H9 (cell line): ENCODE data around the gene DOCK10. TPM values are rescaled to one million over a fixed set of nuclear protein-coding genes. Genes with fewer than 3 reads are reported as not detected.

Experiments used
- DNase-seq: peaks from one replicate; pipeline ENCODE4 v3.0.0-alpha.2; 2017
- H2AFZ ChIP-seq: one replicate; pipeline ENCODE4 v1.6.1; 2013; ENCODE audit warnings: mild to moderate bottlenecking, low read length, control low read depth, moderate library complexity
- H2AK5ac ChIP-seq: 2 replicates; pipeline ENCODE4 v1.6.1; 2013; ENCODE audit warnings: low read length, control low read depth, mixed read lengths; ENCODE audit not compliant: insufficient read length
- H2BK120ac ChIP-seq: one replicate; pipeline ENCODE4 v1.6.1; 2013; ENCODE audit warnings: low read depth, mild to moderate bottlenecking, low read length, control low read depth, inconsistent platforms; ENCODE audit not compliant: poor library complexity, severe bottlenecking
- H2BK12ac ChIP-seq: 2 replicates; pipeline ENCODE4 v1.6.1; 2013; ENCODE audit warnings: low read length, control low read depth, mixed read lengths, low read depth; ENCODE audit not compliant: insufficient read length
- H2BK15ac ChIP-seq: 2 replicates; pipeline ENCODE4 v1.6.1; 2013; ENCODE audit warnings: low read depth, low read length, control low read depth
- H2BK20ac ChIP-seq: one replicate; pipeline ENCODE4 v1.6.1; 2013; ENCODE audit warnings: low read depth, mild to moderate bottlenecking, low read length, control low read depth, inconsistent platforms; ENCODE audit not compliant: poor library complexity, severe bottlenecking
- H2BK5ac ChIP-seq: 2 replicates; pipeline ENCODE4 v1.6.1; 2013; ENCODE audit warnings: low read length, control low read depth, mixed read lengths; ENCODE audit not compliant: insufficient read length
- H3K14ac ChIP-seq: 2 replicates; pipeline ENCODE4 v1.6.1; 2013; ENCODE audit warnings: low read length, control low read depth; ENCODE audit not compliant: insufficient read depth
- H3K18ac ChIP-seq: 2 replicates; pipeline ENCODE4 v1.6.1; 2013; ENCODE audit warnings: low read depth, mild to moderate bottlenecking, mixed read lengths, low read length, control low read depth; ENCODE audit not compliant: insufficient read length
- H3K23ac ChIP-seq: 2 replicates; pipeline ENCODE4 v1.6.1; 2013; ENCODE audit warnings: low read length, control low read depth, mixed read lengths, low read depth; ENCODE audit not compliant: insufficient read length
- H3K23me2 ChIP-seq: 2 replicates; pipeline ENCODE4 v1.6.1; 2013; ENCODE audit warnings: low read depth, mild to moderate bottlenecking, mixed read lengths, low read length, control low read depth; ENCODE audit not compliant: insufficient read length, poor library complexity, severe bottlenecking
- H3K27ac ChIP-seq: 2 replicates; pipeline ENCODE4 v1.5.1; 2013; ENCODE audit warnings: low read length, control low read depth, mixed read lengths, low read depth; ENCODE audit not compliant: insufficient read length
- H3K27me3 ChIP-seq: 2 replicates; pipeline ENCODE4 v1.6.1; 2013; ENCODE audit warnings: low read length, control low read depth, inconsistent platforms; ENCODE audit not compliant: insufficient read depth
- H3K4ac ChIP-seq: 2 replicates; pipeline ENCODE4 v1.6.1; 2013; ENCODE audit warnings: low read depth, mild to moderate bottlenecking, control low read depth, inconsistent platforms, low read length, moderate library complexity
- H3K4me1 ChIP-seq: 2 replicates; pipeline ENCODE4 v1.6.1; 2013; ENCODE audit warnings: low read length, control low read depth, inconsistent platforms; ENCODE audit not compliant: insufficient read depth
- H3K4me2 ChIP-seq: 2 replicates; pipeline ENCODE4 v1.6.1; 2013; ENCODE audit warnings: low read length, control low read depth, mixed read lengths; ENCODE audit not compliant: insufficient read length, insufficient read depth
- H3K56ac ChIP-seq: 2 replicates; pipeline ENCODE4 v1.6.1; 2013; ENCODE audit warnings: low read depth, mild to moderate bottlenecking, mixed read lengths, low read length, control low read depth; ENCODE audit not compliant: insufficient read length
- H3K79me1 ChIP-seq: 2 replicates; pipeline ENCODE4 v1.6.1; 2013; ENCODE audit warnings: low read depth, mild to moderate bottlenecking, moderate library complexity, low read length, control low read depth, inconsistent platforms; ENCODE audit not compliant: insufficient read depth, poor library complexity, severe bottlenecking
- H3K79me2 ChIP-seq: 2 replicates; pipeline ENCODE4 v1.6.1; 2013; ENCODE audit warnings: low read length, control low read depth, inconsistent platforms; ENCODE audit not compliant: insufficient read depth
- H3K9ac ChIP-seq: 2 replicates; pipeline ENCODE4 v1.6.1; 2013; ENCODE audit warnings: low read length, control low read depth, mixed read lengths; ENCODE audit not compliant: insufficient read length; ENCODE audit errors: extremely low read depth
- H3K9me3 ChIP-seq: one replicate; pipeline ENCODE4 v1.6.1; 2013; ENCODE audit warnings: low read depth, low read length, inconsistent platforms; ENCODE audit not compliant: control insufficient read depth
- H3T11ph ChIP-seq: one replicate; pipeline ENCODE4 v1.6.1; 2013; ENCODE audit warnings: mild to moderate bottlenecking, low read length, control low read depth, inconsistent platforms
- H4K20me1 ChIP-seq: one replicate; pipeline ENCODE4 v1.6.1; 2013; ENCODE audit not compliant: control insufficient read depth, insufficient read length, insufficient read depth
- H4K5ac ChIP-seq: 2 replicates; pipeline ENCODE4 v1.6.1; 2013; ENCODE audit warnings: low read depth, mild to moderate bottlenecking, mixed read lengths, low read length, control low read depth; ENCODE audit not compliant: insufficient read length
- H4K8ac ChIP-seq: replicated peaks from 2 replicates; pipeline ENCODE4 v1.6.1; 2013; ENCODE audit warnings: low read length, control low read depth, mixed read lengths, low read depth; ENCODE audit not compliant: insufficient read length
- H4K91ac ChIP-seq: 2 replicates; pipeline ENCODE4 v1.6.1; 2013; ENCODE audit warnings: low read depth, mild to moderate bottlenecking, moderate library complexity, mixed read lengths, low read length, control low read depth; ENCODE audit not compliant: insufficient read length
- H3K27ac Mint-ChIP-seq, 3 experiments: 2 replicates in 2 of 3; 3 replicates in 1 of 3; pipeline ENCODE4 v1.8.0; 2020 to 2021; ENCODE audit warnings: mixed read lengths in 3 of 3, mild to moderate bottlenecking in 1 of 3, moderate library complexity in 1 of 3
- H3K27me3 Mint-ChIP-seq: 2 replicates; pipeline ENCODE4 v1.8.0; 2021; ENCODE audit warnings: low read depth, mild to moderate bottlenecking, moderate library complexity, mixed read lengths
- H3K36me3 Mint-ChIP-seq, 3 experiments: 2 replicates in 2 of 3; 3 replicates in 1 of 3; pipeline ENCODE4 v1.8.0; 2020 to 2021; ENCODE audit warnings: low read depth in 3 of 3, mixed read lengths in 3 of 3; ENCODE audit not compliant: insufficient read depth in 1 of 3
- H3K4me1 Mint-ChIP-seq, 2 experiments: 2 replicates each; pipeline ENCODE4 v1.8.0; 2020; ENCODE audit warnings: mixed read lengths in 2 of 2
- H3K4me3 Mint-ChIP-seq, 2 experiments: 2 replicates in 1 of 2; 3 replicates in 1 of 2; pipeline ENCODE4 v1.8.0; 2020 to 2021; ENCODE audit warnings: mild to moderate bottlenecking in 2 of 2, mixed read lengths in 2 of 2, moderate library complexity in 1 of 2
- H3K9me3 Mint-ChIP-seq, 2 experiments: 2 replicates in 1 of 2; 3 replicates in 1 of 2; pipeline ENCODE4 v1.8.0; 2020; ENCODE audit warnings: mild to moderate bottlenecking in 2 of 2, mixed read lengths in 2 of 2, moderate library complexity in 1 of 2
- CTCF ChIP-seq: fragments of 200-600 bp; sonication (generic); conservative IDR thresholded peaks from 3 replicates; pipeline ENCODE4 v1.8.0; 2021; ENCODE audit warnings: antibody characterized with exemption, mild to moderate bottlenecking
- WGBS: extraction: QIAGEN DNeasy Blood & Tissue Kit; methylation state at CpG from one replicate; pipeline ENCODE4 v1.1.7; 2013; ENCODE audit warnings: missing lambda C conversion rate, low lambda C conversion rate, mixed read lengths; ENCODE audit not compliant: insufficient read length; ENCODE audit errors: extremely low coverage; 5-methylcytosine and 5-hydroxymethylcytosine counted together
- total RNA-seq: library from RNA; stranded (reverse); gene quantifications from 2 replicates; pipeline ENCODE4 v1.2.1, GENCODE V29; 2021

Gene DOCK10
- total RNA-seq, 1 experiment from 2014 or later: 0.79 TPM

- no peak for TF ChIP-seq CTCF
- H4K5ac ChIP-seq: no peak overlapping the region
- H3K14ac ChIP-seq: no peak overlapping the region
- Mint-ChIP-seq H3K36me3 (no peaks in the 10 kb centered on the region), H3K4me1 (peaks cover 8% of the 10 kb centered on the region in 2 experiments; a peak in 3 of 4 replicates), H3K4me3 (no peak overlapping the region), H3K27ac (no peak overlapping the region), H3K27me3 (peaks cover 3% of the 10 kb centered on the region; the same call in 1 of the 2 replicates), H3K9me3 (no peaks in the 10 kb centered on the region)
- no peak overlapping the region for H3T11ph ChIP-seq
- no peak overlapping the region for H2BK5ac ChIP-seq
- no peak overlapping the region for H3K4me2 ChIP-seq
- no peak overlapping the region for H2AK5ac ChIP-seq
- H3K23ac ChIP-seq: no peak overlapping the region
- H3K9ac ChIP-seq: no peak overlapping the region
- WGBS: no CpG with 5 or more reads among the region's 4 CpGs
- H4K20me1 ChIP-seq: no peaks in the 10 kb centered on the region
- no peaks in the 10 kb centered on the region for H3K23me2 ChIP-seq
- H3K4me1 ChIP-seq: no peaks in the 10 kb centered on the region
- H3K4ac ChIP-seq: no peak overlapping the region
- H3K27ac ChIP-seq: no peak overlapping the region
- H2AFZ ChIP-seq: no peak overlapping the region
- H4K91ac ChIP-seq: no peak overlapping the region
- H3K18ac ChIP-seq: no peak overlapping the region
- no peak overlapping the region for H2BK120ac ChIP-seq
- no peaks in the 10 kb centered on the region for H3K79me2 ChIP-seq
- no peak overlapping the region for H2BK15ac ChIP-seq
- no peak overlapping the region for H4K8ac ChIP-seq
- no peak overlapping the region for H2BK20ac ChIP-seq
- no peaks in the 10 kb centered on the region for H3K9me3 ChIP-seq
- no peak overlapping the region for H3K56ac ChIP-seq
- H3K79me1 ChIP-seq: no peaks in the 10 kb centered on the region
- no peaks in the 10 kb centered on the region; the same call in 1 of the 2 replicates for H3K27me3 ChIP-seq
- H2BK12ac ChIP-seq: no peak overlapping the region
- no peak for DNase-seq
Observed at GRCh38 chr2:224987733-224988132, 54.5 kb downstream of the DOCK10 start.
